ENCODE results near the gene CD300LF.

DNA sequence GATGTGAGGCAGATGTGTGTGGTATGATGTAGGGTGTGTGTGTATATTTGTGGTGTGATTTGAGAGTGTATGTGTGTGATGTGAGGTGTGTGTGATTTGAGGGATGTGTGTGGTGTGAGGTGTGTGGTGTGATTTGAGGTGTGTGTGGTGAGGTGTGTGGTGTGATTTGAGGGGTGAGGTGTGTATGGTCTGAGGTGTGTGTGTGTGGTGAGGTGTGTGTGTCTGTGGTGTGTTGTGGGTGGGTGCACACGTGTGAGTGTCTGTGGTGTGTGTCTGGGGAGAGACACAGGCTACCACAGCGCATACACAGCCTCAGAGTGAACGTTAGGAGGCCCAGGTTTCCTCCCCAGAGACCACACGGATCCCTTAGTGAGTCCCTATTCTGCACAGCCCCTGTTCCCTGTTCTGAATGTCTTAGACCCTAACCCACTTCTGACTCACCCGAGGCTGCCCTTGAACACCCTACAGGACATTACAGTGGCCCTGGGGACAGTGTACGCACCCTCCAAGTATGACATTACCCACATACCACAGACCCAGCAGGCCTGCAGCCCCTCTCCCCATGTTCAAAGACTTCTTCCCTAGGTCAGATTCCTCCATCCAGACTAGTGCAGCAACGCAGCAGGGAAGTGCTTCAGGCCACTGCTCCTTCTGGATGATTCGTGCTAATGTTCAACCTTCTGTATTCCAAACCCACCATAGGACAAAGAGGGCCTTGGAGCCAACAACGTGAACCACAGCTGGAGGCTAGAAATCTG, 20.8 kb upstream of the CD300LF start:
- TF ChIP-seq POLR2AphosphoS5 (IDR thresholded peaks at IDR 0.05) (no peak), POLR2A (IDR thresholded peaks at IDR 0.05) (no peak)
- TF ChIP-seq, protein P1, sequence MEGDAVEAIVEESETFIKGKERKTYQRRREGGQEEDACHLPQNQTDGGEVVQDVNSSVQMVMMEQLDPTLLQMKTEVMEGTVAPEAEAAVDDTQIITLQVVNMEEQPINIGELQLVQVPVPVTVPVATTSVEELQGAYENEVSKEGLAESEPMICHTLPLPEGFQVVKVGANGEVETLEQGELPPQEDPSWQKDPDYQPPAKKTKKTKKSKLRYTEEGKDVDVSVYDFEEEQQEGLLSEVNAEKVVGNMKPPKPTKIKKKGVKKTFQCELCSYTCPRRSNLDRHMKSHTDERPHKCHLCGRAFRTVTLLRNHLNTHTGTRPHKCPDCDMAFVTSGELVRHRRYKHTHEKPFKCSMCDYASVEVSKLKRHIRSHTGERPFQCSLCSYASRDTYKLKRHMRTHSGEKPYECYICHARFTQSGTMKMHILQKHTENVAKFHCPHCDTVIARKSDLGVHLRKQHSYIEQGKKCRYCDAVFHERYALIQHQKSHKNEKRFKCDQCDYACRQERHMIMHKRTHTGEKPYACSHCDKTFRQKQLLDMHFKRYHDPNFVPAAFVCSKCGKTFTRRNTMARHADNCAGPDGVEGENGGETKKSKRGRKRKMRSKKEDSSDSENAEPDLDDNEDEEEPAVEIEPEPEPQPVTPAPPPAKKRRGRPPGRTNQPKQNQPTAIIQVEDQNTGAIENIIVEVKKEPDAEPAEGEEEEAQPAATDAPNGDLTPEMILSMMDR (IDR thresholded peaks at IDR 0.05) = no peak

All from prostate gland (tissue), 2 donors.